Activated naive CD8-positive, alpha-beta T cell treated with anti-CD3 and anti-CD28 coated beads, Interleukin-2, amount 50 U/mL, for 16 hours (primary cell): ENCODE results near the gene TRPV4.
"Not testable (repeated sequence)": the region's sequence is repeated elsewhere in the genome, so short reads cannot be mapped to it uniquely, and the experiment has no call there.

Experiments
- DNase-seq: peaks from one replicate; pipeline ENCODE4 v3.0.0-alpha.2; 2020; ENCODE audit warnings: low read depth, low spot score

TRPV4 gene

GRCh38 chr12:109833307-109834189 lies at the start of gene TRPV4:
TSS of gene TRPV4 (minus strand) at chr12:109833398. CDS start at chr12:109814796, 18,602 bp downstream.
- DNase-seq = no peak

- no peak for DNase-seq
Observed at GRCh38 chr12:109881752-109882151, 48.6 kb upstream of the TRPV4 start.

- no peak for DNase-seq
Observed at GRCh38 chr12:109880938-109881337, 47.7 kb upstream of the TRPV4 start.

GRCh38 chr12:109880043-109880931 lies 47.1 kb upstream of the TRPV4 start, which contains the start of gene GLTP:
TSS of gene GLTP (minus strand) at chr12:109880541. CDS start at chr12:109880374, 167 bp downstream.
- DNase-seq = peak; percentile 74

- DNase-seq = no peak
Observed at GRCh38 chr12:109879351-109880042, 46.3 kb upstream of the TRPV4 start.

- DNase-seq = no peak
Observed at GRCh38 chr12:109878749-109879148, 45.6 kb upstream of the TRPV4 start.

- no peak for DNase-seq
Observed at GRCh38 chr12:109878247-109878625, 45.0 kb upstream of the TRPV4 start.

- no peak for DNase-seq
Observed at GRCh38 chr12:109877504-109878246, 44.5 kb upstream of the TRPV4 start.

GRCh38 chr12:109876406-109876805 lies 43.2 kb upstream of the TRPV4 start:
- DNase-seq = no peak

GRCh38 chr12:109875572-109876131 lies 42.5 kb upstream of the TRPV4 start:
- no peak for DNase-seq

GRCh38 chr12:109873653-109874052 lies 40.5 kb upstream of the TRPV4 start:
- no peak for DNase-seq

GRCh38 chr12:109871668-109872314 lies 38.6 kb upstream of the TRPV4 start:
- DNase-seq = no peak

GRCh38 chr12:109870648-109871047 lies 37.5 kb upstream of the TRPV4 start:
- DNase-seq = no peak

- DNase-seq = no peak
Observed at GRCh38 chr12:109868182-109869051, 35.2 kb upstream of the TRPV4 start.

GRCh38 chr12:109864916-109865315 lies 31.7 kb upstream of the TRPV4 start:
- DNase-seq = no peak

- DNase-seq = no peak
Observed at GRCh38 chr12:109863847-109864712, 30.9 kb upstream of the TRPV4 start.

GRCh38 chr12:109862491-109862890 lies 29.3 kb upstream of the TRPV4 start:
- not testable (repeated sequence) for DNase-seq

- DNase-seq = no peak
Observed at GRCh38 chr12:109861689-109862314, 28.6 kb upstream of the TRPV4 start.
